Calu3 (cell line): ENCODE data around the gene MOGAT3. TPM values are rescaled to one million over a fixed set of nuclear protein-coding genes. Genes with fewer than 3 reads are reported as not detected.

Experiments used
- BruUV-seq: library from RNA; stranded (reverse); fragments of 400-500 nt; replicated peaks from 2 replicates; lab custom pipeline; 2021; lab: Mats Ljungman, UMichigan
- CTCF ChIA-PET: fragments of 300-600 bp; sonication (Branson Sonifier 250); formaldehyde crosslinking; loops from one replicate; lab custom pipeline; 2022; ENCODE audit warnings: antibody characterized with exemption; lab: Charles Lee
- DNase-seq: peaks from one replicate; pipeline ENCODE4 v3.0.0; 2022
- H3K27ac Mint-ChIP-seq: one replicate; pipeline ENCODE4 v1.8.0; 2022; ENCODE audit warnings: mixed read lengths; ENCODE audit not compliant: unreplicated experiment
- H3K27me3 Mint-ChIP-seq: one replicate; pipeline ENCODE4 v1.8.0; 2022; ENCODE audit warnings: mixed read lengths; ENCODE audit not compliant: unreplicated experiment
- H3K36me3 Mint-ChIP-seq: one replicate; pipeline ENCODE4 v1.8.0; 2022; ENCODE audit warnings: mild to moderate bottlenecking, moderate library complexity, mixed read lengths; ENCODE audit not compliant: insufficient read depth, unreplicated experiment
- H3K4me1 Mint-ChIP-seq: one replicate; pipeline ENCODE4 v1.8.0; 2022; ENCODE audit warnings: mild to moderate bottlenecking, low read depth, mixed read lengths; ENCODE audit not compliant: unreplicated experiment
- H3K4me3 Mint-ChIP-seq: one replicate; pipeline ENCODE4 v1.8.0; 2022; ENCODE audit warnings: mild to moderate bottlenecking, low read depth, moderate library complexity, mixed read lengths; ENCODE audit not compliant: unreplicated experiment
- H3K9me3 Mint-ChIP-seq: one replicate; pipeline ENCODE4 v1.8.0; 2022; ENCODE audit warnings: low read depth, mixed read lengths; ENCODE audit not compliant: unreplicated experiment
- intact Hi-C: fragments of 100-400 bp; cut with micrococcal nuclease; formaldehyde crosslinking; loops from one replicate; pipeline ENCODE4 v1.10.0; 2022; ENCODE audit not compliant: unreplicated experiment
- total RNA-seq: library from RNA; stranded (reverse); gene quantifications from 2 replicates; pipeline ENCODE4 v1.2.3, GENCODE V29; 2022
- TF ChIP-seq, protein P1 (sequence below): fragments of 200-600 bp; IDR thresholded peaks from one replicate; pipeline ENCODE4 v1.8.0; 2022; ENCODE audit warnings: antibody characterized with exemption; ENCODE audit not compliant: unreplicated experiment

Gene MOGAT3
- total RNA-seq, 1 experiment from 2014 or later, result not detected

DNA sequence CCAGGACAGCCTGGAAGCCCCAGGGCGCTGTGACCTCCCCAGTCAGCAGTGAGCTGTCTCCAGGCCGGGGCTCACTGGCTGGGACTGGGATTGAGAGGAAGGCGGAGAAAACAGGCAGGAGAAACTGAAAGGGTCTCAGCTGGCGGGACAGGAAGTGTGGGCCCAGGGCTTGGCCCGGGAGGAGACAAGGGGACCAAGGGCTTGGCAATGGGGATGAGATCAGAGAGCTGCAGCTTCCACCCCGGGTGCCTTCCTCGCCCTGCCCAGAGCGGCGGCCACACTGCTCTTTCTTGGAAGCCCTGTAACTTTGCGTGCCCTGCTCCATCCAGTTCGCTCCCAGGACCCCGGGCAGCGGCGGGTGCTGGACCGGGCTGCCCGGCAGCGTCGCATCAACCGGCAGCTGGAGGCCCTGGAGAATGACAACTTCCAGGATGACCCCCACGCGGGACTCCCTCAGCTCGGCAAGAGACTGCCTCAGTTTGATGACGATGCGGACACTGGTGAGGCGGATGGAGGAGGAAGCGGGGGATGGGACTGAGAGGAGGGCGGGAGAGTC, 21.5 kb upstream of the MOGAT3 start:
- Mint-ChIP-seq H3K36me3 (peaks cover 55% of the 10 kb centered on the region), H3K4me3 (no peak overlapping the region), H3K27ac (no peak overlapping the region), H3K9me3 (no peaks in the 10 kb centered on the region), H3K27me3 (no peaks in the 10 kb centered on the region), H3K4me1 (peaks cover 10% of the 10 kb centered on the region)
- DNase-seq, result no peak
- CTCF ChIA-PET, result no interaction called here
- intact Hi-C loops, result no loop called here
- BruUV-seq, result no TSS peak
- TF ChIP-seq, protein P1, sequence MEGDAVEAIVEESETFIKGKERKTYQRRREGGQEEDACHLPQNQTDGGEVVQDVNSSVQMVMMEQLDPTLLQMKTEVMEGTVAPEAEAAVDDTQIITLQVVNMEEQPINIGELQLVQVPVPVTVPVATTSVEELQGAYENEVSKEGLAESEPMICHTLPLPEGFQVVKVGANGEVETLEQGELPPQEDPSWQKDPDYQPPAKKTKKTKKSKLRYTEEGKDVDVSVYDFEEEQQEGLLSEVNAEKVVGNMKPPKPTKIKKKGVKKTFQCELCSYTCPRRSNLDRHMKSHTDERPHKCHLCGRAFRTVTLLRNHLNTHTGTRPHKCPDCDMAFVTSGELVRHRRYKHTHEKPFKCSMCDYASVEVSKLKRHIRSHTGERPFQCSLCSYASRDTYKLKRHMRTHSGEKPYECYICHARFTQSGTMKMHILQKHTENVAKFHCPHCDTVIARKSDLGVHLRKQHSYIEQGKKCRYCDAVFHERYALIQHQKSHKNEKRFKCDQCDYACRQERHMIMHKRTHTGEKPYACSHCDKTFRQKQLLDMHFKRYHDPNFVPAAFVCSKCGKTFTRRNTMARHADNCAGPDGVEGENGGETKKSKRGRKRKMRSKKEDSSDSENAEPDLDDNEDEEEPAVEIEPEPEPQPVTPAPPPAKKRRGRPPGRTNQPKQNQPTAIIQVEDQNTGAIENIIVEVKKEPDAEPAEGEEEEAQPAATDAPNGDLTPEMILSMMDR, result no peak

DNA sequence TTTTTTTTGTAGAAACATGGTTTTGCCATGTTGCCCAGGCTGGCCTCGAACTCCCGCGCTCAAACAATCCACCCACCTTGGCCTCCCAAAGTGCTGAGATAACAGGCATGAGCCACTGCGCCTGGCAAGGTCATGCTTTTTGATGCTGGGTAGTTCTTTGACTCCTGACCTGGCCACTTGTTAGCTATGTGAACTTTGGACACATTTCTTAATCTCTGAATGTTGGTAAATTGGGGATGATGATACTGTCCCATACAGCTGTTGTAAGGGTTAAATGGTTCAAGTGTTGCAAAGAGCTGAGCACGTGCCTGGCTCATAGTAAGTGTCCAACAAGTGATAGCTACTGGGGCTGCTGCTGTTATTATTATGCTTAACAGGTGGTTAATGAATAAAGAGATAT, 19.5 kb upstream of the MOGAT3 start:
- DNase-seq, result no peak
- Mint-ChIP-seq H3K4me1 (peaks cover 18% of the 10 kb centered on the region), H3K4me3 (peak overlapping the region; percentile 80), H3K27me3 (no peaks in the 10 kb centered on the region), H3K27ac (no peak overlapping the region), H3K9me3 (no peaks in the 10 kb centered on the region), H3K36me3 (peaks cover 66% of the 10 kb centered on the region)
- intact Hi-C loops, result no loop called here
- CTCF ChIA-PET, result no interaction called here
- TF ChIP-seq, protein P1, result no peak
- BruUV-seq, result no TSS peak

DNA sequence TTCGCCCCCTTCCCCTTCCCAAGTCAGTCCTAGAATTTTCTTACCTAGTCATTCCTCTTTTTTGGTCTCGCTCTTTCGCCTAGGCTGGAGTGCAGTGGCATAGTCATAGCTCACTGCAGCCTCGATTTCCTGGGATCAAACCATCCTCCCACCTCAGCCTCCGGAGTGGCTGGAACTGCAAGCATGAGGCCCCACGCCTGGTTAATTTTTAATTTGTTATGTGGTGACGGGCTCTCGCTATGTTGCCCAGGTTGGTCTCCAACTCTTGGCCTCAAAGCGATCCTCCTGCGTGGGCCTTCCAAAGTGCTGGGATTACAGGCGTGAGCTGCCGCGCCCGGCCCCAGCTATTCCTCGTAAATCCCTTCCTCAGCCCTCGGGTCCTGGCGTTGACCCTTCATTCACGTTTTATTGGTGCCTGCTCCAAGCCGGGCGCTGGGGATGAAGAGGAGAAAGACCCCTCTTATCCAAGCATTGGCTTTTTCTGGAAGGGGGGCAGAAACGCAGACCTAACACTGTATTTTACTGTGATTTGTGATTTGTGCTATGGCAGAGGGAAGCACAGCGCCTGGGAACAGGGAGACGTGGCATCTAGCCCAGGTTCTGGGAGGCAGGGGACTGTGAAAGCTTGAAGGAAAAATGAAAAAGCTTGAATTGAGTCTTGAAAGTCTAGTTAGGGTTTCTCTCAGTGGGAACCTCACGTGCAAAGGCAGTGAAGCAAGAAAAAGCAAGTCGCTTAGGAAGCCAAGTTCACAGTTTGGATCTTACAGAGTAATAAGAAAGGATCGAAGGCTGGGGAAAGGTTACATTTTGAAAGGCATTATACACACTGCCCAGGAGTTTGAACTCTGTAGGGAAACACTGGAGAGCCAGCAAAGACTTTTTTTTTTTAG, 17.6 kb upstream of the MOGAT3 start:
- peak overlapping the region; percentile 80 for H3K4me3 Mint-ChIP-seq
- CTCF ChIA-PET, result interaction anchor here (0.5 to 2.3 kb wide), 8 partner anchors 14 to 134 kb away, joined by 3 to 19 read pairs (median 9); partner anchors contain the start of gene FIS1
- no peaks in the 10 kb centered on the region for H3K27me3 Mint-ChIP-seq
- peaks cover 60% of the 10 kb centered on the region for H3K36me3 Mint-ChIP-seq
- peaks cover 18% of the 10 kb centered on the region for H3K4me1 Mint-ChIP-seq
- BruUV-seq, result TSS peak; percentile 75
- DNase-seq, result no peak
- TF ChIP-seq, protein P1, result no peak
- H3K9me3 Mint-ChIP-seq, result no peaks in the 10 kb centered on the region
- H3K27ac Mint-ChIP-seq, result peak overlapping the region; percentile 89
- intact Hi-C loops, result no loop called here

DNA sequence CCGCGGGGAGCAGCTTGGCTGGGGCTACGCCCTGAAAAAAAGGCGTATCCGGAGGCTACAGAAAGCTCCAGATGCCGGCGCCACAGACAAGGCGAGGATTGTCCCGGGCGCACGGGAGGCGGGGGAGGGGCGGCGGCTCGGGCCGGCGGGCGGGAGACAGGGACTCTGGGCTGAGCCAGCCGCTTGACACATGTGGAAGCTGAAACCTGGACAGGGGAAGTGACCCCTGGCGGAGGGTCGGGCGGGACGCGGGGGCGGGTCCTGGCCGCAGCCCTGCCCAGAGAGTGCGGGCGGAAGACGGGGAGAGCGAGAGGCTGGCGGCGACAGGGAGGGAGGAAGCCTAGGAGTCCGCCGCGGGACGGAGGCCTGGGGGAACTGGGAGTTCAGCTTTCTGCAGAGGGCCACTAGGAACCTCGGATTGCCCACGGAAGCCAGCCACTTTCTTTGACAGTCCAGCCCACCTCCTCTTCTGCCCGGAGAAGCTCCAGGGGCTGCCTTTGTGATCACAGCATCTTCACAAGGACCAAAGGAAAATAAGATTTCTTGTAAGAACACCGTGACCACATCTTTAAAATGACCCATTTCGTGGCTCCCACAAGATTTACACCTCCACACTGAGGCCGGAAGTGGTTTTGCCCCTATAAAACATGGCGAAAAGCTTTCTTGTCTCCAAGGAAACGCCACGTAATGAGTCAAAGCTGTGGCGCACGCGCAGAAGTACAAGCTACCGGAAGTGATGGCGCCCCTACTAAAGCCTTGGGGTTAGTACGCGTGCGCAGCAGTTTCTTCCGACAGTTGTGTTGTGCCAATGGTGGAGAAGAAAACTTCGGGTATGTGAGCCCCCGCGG, 16.8 kb upstream of the MOGAT3 start, which contains the start of the genes PLOD3 and ZNHIT1:
TSS of gene PLOD3 (minus strand) at position 194 of the 848 bp plus-strand sequence. CDS start 307 bp downstream, outside the sequence.
TSS of gene ZNHIT1 (plus strand) at position 778 of the 848 bp plus-strand sequence. CDS start at position 809, 31 bp downstream.
- no TSS peak for BruUV-seq
- intact Hi-C loops, result no loop called here
- Mint-ChIP-seq H3K9me3 (no peaks in the 10 kb centered on the region), H3K27me3 (no peaks in the 10 kb centered on the region), H3K27ac (peak within 1 kb of the TSS; percentile 89), H3K4me3 (peak within 1 kb of the TSS; percentile 80), H3K4me1 (peaks cover 18% of the 10 kb centered on the region), H3K36me3 (peaks cover 54% of the 10 kb centered on the region)
- TF ChIP-seq, protein P1, result peak; percentile 15
- CTCF ChIA-PET, result interaction anchor here (0.5 to 2.3 kb wide), 12 partner anchors 15 to 365 kb away, joined by 3 to 19 read pairs (median 4); partner anchors contain the start of gene FIS1
- DNase-seq, result peak; percentile 85
